Right ventricle myocardium superior (tissue), 1 donor: ENCODE measurements around the gene CPB2. TPM values are rescaled to one million over a fixed set of nuclear protein-coding genes. Genes with fewer than 3 reads are reported as not detected.

Source experiments
- ATAC-seq: fragments of 200-7000 bp; cut with Tn5 transposase; one replicate; pipeline ENCODE4 v1.9.1; 2020; ENCODE audit warnings: mild to moderate bottlenecking; ENCODE audit not compliant: poor library complexity
- DNase-seq: peaks from one replicate; pipeline ENCODE4 v3.0.0-alpha.2; 2020
- intact Hi-C: fragments of 100-400 bp; cut with DNase I; formaldehyde crosslinking; loops from one replicate; pipeline ENCODE4 v1.11.2; 2022
- long read RNA-seq: library from polyadenylated mRNA; unstranded; transcript quantifications from one replicate; pipeline ENCODE4 v2.0.0, GENCODE V29; 2021
- total RNA-seq: library from RNA; stranded (reverse); fragmentation: NEBNext Ultra II Directional; extraction: Animal tissue kit (Norgen Biotek cat#: 25700); gene quantifications from one replicate; pipeline ENCODE4 v1.2.1, GENCODE V29; 2021
- donor health status: DM: no; HTN: yes; CAD: no; lungs with severe emphysema.

Gene CPB2, protein sequence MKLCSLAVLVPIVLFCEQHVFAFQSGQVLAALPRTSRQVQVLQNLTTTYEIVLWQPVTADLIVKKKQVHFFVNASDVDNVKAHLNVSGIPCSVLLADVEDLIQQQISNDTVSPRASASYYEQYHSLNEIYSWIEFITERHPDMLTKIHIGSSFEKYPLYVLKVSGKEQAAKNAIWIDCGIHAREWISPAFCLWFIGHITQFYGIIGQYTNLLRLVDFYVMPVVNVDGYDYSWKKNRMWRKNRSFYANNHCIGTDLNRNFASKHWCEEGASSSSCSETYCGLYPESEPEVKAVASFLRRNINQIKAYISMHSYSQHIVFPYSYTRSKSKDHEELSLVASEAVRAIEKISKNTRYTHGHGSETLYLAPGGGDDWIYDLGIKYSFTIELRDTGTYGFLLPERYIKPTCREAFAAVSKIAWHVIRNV
- not detected for total RNA-seq
- long read RNA-seq = 0 reads

GRCh38 chr13:46104868-46105267 lies at the start of gene CPB2:
Gene CPB2, minus strand, starts transcription at chr13:46105033. Its CDS starts 24 bp downstream, at chr13:46105009.
- ATAC-seq = no peak
- DNase-seq = no peak
- intact Hi-C loops = no loop called here

GRCh38 chr13:46154136-46154801 lies 49.4 kb upstream of the CPB2 start:
- DNase-seq = no peak
- ATAC-seq = no peak
- intact Hi-C loops = no loop called here

DNA sequence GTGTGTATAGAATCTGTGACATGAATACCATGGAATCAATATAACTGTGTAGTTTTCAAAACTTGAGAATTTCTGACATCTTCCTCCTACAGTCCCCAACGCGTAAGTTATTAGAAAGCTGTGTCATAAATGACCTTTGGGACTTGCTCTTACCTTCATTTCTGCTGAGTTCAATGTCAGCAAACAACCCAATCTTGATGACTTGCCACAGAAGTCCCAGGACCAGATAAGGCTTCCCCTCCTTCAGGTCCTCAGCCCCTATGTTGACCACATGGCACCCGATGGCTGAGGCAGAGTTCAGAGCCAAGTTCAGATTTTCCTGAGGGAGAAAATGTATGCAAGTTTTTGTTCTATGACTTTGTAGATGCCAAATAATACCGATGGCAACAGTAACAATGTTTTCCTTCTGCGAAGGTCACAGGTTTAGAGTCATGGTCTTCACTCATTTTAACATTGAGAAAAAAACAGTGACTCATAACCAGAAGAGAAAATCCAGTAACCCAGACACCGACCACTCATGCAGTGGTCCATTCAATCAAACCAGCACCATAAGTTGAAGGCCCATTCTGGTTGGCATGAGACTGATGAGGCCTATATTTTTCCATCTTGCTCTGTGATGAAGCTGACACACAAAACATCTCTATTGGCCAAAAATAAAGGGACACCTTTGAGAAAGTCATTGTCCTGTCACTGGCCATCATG lies 47.9 kb upstream of the CPB2 start:
- intact Hi-C loops = no loop called here
- DNase-seq (no peak), ATAC-seq (no peak)

- ATAC-seq (no peak), DNase-seq (no peak)
- intact Hi-C loops = no loop called here
Observed at GRCh38 chr13:46150134-46150693, 45.4 kb upstream of the CPB2 start.

DNA sequence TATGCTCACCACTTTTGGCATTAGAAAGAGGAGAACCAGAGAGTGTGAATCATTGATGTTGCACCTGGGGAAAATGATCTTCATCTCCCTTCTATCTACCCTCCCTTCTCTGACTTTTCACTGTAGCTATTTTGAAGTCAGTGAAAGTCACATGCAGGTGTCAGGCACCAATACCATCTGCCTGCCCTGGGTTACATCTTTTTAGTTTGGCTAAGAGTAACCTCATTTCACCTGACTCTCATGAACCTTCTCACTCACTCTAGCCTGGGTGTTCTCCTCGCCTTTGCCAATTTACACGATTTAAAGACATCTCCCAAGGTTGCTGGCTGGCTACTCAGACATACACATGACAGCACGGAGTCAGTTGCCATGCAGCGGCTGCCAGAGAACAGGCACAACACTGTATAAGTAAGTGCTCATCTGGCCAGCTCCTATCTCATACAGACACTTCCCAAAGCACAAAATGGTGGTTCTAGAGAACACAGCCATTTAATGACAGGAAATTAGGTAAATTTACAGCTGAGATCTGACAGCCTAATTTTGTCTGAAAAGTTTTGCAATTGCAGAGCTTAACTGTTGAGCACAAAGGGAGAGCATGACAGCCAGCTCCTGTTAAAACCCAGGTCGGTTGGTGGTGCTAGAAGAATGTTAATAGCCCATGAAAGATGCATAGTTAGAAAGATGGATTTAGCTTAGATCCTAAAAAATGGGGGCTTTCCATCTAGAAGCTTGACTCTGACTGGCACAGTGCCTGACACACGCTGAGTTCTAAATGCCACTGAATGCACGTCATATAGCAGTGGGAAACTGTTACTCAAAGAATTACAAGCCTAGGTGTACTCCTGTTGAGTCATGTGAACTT lies 44.7 kb upstream of the CPB2 start:
- ATAC-seq (no peak), DNase-seq (no peak)
- intact Hi-C loops = no loop called here

DNA sequence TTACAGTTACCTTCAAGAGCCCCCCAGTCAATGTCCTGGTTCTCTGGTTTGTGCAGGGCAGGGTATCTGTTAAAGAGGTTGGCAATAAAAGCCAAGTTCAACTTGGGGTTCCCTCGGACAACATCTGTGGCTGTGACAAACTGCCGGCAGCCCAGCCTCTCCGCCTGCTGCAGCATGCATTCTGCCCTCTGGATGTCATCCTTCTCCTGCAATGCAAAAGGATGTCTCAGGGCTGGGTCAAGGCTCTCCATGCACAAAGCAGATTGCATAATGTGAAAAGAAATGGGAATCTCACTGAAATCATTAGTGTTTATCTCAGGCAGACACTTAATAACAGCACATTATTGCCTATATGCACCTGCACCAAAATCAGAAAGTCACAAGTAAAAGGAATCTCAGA lies 42.1 kb upstream of the CPB2 start:
- DNase-seq (no peak), ATAC-seq (no peak)
- intact Hi-C loops = no loop called here

- intact Hi-C loops = no loop called here
- ATAC-seq = no peak
Observed at GRCh38 chr13:46145950-46146349, 41.1 kb upstream of the CPB2 start.

DNA sequence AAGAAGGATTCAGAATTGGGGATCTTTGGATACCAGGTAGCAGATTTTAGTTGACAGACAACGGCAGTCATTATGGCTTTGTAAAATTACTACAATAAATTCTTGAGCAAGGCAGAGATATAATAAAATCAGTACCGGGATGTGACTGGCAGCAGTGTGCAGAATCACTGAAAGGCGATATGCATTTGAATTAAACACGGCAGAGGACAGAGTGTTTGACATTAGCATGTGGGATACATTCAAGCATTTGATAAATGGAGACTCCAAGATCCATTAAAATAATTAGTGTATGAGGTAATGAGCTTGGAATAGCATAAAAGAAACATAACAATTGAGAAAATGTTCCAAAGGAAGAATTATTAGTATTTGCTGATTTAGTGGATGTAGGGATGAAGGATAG lies 40.3 kb upstream of the CPB2 start:
- DNase-seq = no peak
- intact Hi-C loops = no loop called here
- ATAC-seq = no peak

More at GRCh38 chr13:46145950-46146349, 41.1 kb upstream of the CPB2 start:
- DNase-seq = no peak

DNA sequence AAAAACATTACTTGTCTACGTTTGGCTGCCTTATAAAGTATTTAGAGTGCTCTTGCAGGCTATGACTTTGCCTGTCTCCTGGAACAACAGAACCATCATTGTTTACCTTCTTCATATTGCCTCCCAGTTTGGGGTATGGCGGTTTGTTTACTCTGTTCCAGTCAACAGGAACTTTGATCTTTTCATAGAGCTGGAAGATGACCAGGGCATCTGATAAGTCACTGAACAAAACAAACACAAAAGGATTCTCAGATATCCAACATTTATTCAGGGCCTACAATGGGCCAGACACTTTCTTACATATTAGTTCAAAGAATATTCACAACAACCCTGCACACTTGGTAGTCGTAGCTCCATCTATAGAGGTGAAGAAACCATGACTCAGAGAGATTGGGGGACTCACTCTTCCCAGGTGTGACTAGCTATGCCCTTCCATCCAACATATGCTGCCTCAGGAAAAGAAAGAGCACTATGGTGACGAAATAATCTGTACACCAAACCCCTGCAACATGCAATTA lies 38.4 kb upstream of the CPB2 start:
- intact Hi-C loops = no loop called here
- no peak for ATAC-seq
- no peak for DNase-seq

GRCh38 chr13:46142776-46143175 lies 37.9 kb upstream of the CPB2 start:
- no peak for ATAC-seq
- DNase-seq = no peak
- intact Hi-C loops = no loop called here

DNA sequence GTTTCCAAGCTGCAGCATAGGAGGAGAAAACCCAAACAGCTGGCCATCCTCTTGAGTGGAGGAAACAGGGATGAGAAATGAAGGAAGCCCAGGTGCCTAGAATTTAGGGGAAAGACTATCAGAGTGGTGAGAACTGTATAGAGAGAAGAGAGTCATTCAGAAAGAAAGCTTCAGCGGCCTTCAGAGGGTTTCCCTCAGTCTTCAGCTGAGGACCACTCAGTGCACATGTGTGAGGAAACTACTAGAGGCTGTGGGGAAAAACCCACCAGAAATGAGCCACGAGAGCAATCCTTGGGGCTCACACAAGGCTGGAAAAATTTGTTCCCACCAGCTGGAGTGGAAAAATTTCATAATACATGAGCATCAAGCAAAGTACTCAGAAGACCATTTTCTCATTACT lies 35.2 kb upstream of the CPB2 start:
- no peak for ATAC-seq
- intact Hi-C loops = no loop called here
- DNase-seq = no peak

- intact Hi-C loops = no loop called here
- no peak for DNase-seq
- no peak for ATAC-seq
Observed at GRCh38 chr13:46137627-46138317, 32.9 kb upstream of the CPB2 start.

DNA sequence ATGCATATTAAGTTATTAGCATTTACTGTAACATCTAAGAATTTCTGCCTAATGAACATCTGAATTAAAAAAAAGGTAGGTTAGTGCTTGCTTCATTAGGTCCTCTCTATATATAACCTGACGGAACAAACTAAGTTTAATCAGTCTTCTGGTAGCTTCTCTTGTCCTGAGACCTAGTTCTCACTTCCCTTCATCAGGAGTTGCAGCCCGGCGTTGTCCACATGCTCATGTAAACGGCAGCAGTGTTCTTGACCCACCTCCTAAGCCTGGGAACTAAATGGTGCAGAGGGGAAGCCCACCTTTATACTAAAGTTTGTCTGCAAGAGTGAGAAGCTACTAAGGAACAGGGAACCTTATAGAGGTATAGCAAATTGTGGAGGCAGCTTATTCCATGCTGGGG lies 31.9 kb upstream of the CPB2 start:
- intact Hi-C loops = no loop called here
- ATAC-seq = no peak
- DNase-seq = no peak

- no peak for ATAC-seq
- intact Hi-C loops = no loop called here
- no peak for DNase-seq
Observed at GRCh38 chr13:46134961-46135522, 30.2 kb upstream of the CPB2 start.

DNA sequence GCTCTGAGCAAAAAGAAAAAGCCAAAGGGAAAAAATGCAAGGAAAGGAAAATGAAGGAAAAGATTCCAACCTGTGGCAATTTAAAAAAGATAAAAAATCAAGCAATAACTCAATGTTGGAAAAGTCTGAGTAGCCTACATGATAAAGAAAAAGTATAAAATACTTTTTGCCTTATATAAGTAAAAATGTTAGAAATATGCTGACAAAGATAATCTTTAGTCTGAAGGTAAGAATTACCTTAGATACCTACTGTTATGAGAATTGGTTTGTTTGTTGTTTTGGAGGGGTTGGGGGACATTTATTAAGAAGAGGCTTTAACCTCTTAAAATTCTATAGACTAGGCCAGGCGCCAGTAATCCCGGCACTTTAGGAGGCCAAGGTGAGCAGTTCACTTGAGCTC lies 29.7 kb upstream of the CPB2 start:
- DNase-seq = no peak
- ATAC-seq = no peak
- intact Hi-C loops = no loop called here

DNA sequence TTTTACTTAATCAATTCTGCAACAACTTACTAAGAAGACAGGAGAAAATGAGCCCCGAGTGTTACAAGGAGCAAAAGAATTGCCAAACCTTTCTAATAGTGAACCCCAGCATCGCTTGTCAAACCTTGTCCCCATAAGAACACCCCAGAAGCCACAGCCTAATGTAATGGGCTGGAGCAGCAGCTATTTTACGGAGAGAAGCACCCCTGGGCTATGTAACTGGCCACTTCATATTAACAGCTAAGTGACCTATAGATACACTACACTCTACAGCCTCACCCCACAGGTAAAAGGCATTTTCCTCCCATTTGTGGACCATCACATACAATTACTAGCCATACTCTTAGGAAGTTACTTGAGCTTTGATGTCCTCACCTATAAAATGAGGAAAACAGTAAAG lies 27.3 kb upstream of the CPB2 start:
- intact Hi-C loops = no loop called here
- no peak for ATAC-seq

GRCh38 chr13:46131705-46132104 lies 26.9 kb upstream of the CPB2 start:
- intact Hi-C loops = no loop called here
- no peak for ATAC-seq
- no peak for DNase-seq

More for the DNA sequence above, 27.3 kb upstream of the CPB2 start:
- no peak for DNase-seq
